HG02973 (cell line): ENCODE measurements around the gene ENAH.
"Not testable (repeated sequence)": the region's sequence is repeated elsewhere in the genome, so short reads cannot be mapped to it uniquely, and the experiment has no call there.

ENCODE experiments used
- ATAC-seq: cut with Tn5 transposase; IDR thresholded peaks from one replicate; pipeline ENCODE4 v1.9.1; 2021; ENCODE audit warnings: moderate library complexity; ENCODE audit not compliant: unreplicated experiment

Gene ENAH

DNA sequence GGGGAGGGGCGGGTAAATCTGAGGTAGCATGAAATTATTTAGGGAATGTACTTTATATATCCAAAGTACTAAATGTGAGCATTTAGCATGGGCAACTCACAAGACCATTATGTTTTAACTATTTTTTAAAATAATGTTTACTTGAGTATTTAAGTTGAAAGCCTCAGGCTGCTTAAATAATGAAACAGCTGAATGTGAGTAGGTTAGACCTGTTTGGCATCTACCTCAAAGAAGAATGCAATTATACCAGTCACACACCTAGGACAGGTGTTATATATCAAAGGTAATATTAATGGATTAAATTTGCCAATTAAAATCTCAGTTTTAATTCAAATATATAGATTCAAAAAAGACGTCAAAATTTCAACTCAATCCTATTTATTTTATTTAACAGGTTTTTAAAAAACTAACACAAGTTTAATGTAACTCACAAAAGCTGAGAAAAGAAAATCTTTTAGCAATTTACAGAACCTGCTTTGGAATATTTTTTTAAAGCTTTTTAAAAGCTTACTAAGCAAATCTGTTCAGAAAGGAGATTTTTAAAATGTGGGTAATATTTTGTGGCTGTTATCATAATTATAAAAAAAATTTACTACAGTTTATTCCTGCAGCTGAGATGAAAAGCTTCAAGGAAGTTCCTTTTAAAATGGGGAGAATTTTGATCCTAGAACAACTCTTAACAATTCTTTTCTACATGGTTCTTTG, 120.5 kb downstream of the ENAH start:
- ATAC-seq: no peak

DNA sequence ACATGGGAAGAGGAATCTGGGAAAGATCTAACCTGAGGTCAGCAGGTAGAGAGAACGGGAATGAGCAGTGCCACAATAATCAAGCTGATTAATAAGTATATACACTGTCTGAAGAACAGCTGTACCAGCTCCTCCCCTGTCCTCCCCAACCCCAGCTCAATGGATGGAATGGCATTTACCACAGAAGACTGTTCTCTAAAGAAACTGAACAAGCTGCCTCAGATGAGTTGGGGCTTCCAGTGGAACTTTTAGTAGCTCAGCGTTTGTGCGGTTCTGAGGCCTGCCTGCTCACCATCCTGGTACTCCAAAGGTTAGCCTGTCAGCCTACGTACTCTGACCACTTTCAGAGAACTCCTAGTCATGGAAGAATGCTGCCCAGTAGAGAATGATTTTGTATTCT, 123.2 kb downstream of the ENAH start:
- no peak for ATAC-seq

DNA sequence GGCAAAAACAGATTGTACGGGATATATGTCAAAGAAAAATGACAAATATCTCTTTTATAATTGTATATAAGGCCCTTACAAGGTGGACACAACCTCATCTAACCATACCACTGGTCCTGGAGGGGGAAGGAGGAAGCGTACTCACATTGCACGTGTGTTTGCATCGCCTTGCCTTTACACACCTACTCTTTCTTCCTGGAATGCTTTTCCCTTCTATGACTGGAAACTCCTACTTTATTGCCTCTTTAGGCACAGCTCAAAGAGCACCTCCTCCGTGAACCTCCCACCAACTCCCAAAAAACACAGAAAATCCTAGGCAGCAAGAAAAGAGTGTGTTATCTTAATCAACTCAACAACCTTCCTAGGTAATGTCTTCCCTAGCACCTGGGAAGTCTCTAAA, 125.3 kb downstream of the ENAH start:
- no peak for ATAC-seq

DNA sequence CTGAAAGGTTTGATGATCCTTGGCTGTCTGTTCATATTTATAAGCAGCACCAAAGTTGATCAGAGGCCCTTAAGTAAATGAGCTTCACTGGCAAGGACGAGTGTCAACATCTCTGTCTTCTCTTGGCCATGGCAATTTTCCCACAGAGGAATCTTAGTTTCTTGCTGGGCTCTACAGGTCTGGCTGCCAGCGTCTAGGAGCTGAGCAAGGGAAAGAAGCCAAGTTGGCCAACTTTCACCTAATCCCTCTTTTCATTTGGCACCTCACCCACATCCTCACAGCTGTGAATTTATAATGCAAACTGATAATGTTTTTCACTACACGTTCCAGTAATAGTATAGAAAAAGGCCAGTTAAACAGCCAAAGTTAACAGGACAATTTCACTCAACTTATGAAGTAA, 126.0 kb downstream of the ENAH start:
- no peak for ATAC-seq

DNA sequence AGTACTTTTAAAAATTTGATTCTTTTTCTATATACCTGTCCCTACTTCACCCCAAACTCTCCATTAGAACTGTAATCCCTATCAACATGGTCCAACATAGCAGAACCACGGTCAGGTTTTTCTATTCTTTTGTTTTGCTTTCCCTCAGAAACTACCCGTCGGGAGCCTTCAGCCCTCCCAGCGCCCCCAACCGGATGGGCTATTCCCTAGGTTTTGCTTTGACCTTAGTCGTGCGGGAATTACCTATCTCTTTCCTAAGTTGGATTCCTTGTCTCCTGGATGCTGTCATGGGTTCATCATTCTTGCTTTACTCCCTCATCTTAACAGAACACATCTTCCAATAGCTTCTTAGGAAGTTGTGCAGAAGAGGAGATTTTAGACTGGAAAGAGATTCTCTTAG, 127.5 kb downstream of the ENAH start:
- no peak for ATAC-seq

DNA sequence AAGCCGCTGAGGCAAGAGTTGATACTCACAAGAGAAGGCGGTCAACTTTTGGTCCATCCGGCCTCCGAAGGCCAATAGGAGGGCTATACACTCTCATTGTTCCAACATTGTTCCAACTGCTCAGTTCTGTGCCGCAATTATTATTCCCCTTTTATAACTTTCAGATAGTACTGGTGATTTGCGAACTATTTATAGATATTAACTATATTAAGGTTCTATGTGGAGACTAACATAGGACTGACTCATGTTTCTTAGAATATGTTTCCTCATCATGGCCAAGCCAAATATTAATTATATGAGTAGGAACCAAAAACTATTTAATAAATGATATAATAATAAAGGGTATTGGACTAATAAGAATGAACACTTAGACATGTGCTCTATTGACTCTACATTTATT, 128.4 kb downstream of the ENAH start:
- ATAC-seq: no peak

DNA sequence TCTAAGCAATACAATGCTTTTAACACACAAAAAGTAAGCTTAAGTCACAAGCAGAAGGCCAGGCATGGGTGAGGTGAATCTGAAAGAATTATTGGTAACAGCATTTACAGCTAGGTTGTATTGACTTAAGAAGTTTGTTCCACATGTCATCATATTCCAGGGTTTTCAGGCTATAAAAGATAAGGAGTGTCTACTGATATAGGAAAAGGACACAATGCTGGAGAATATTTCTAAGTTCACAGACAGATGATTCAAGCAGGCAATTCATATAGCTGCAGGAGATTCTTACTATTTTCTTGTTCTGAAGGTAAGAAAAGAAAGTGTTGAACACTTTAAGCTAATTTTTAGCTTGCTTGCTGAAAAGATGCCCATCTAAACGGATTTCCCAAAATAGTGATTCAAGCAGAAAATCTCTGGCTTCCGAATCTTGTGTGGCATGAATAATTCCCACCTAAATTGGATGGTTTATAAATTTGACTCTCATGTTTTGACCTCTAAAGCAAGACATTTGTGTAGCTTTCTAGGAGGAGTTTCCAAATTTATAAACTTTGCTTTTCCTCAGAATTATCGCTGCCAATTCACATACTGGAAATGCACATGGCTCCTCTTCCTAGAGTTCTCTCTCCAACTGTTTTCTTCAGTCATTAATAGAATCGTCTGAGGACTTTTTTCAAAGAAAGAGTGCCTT, 129.5 kb downstream of the ENAH start:
- ATAC-seq: no peak

DNA sequence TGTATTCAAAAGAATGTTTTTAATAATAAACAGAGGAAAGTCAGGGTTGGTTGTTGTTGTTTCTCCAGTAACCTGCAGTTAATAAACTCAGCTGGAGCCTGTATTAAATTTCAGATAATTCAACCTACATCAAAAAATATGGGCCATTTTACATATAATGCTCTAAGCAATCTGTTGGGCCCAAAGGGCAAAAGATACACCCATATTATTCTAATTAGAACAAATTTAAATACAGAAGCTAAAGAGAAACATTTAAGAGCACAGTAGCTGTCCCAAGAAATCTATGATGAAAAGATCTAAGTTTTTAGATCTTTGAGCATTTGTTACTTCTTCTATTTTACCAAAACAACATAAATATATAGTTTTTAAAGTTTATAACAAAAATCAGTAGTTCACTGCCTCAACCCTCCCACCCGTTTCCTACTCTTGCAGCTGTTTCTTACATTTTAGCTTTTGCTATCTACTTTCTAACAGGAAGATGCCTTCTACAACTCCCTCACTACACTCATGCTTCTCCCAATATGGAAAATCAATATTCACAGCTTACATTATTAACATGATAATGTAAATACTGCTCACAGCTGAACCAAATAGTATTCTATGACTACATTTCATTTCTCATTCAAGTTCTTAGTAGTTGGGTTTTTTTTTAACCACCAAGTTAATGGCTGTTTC, 130.2 kb downstream of the ENAH start:
- no peak for ATAC-seq

DNA sequence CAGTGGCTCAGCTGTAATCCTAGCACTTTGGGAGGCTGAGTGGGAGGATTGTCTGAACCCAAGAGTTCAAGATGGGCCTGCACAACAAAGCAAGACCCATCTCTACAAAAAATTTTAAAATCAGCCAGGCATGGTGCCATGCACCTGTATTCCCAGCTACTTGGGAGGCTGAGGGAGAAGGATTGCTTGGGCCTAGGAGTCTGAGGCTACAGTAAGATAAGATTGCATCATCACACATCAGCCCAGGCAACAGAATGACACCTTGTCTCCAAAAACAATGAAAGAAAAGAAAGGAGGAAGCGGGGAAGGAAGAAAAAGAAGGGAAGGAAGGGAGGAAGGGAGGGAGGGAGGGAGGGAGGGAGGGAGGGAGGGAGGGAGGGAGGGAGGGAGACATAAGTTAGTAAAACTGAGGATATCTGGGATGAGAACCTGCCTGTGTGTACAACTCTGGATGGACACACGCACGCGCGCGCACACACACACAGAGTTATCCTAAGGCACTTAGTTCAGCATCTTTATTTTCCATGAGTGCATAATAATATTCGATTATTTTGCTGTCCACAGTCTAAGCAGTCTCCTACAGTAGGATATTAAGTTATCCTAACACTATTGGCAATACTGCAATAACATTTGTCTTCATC, 132.2 kb downstream of the ENAH start:
- no peak for ATAC-seq

DNA sequence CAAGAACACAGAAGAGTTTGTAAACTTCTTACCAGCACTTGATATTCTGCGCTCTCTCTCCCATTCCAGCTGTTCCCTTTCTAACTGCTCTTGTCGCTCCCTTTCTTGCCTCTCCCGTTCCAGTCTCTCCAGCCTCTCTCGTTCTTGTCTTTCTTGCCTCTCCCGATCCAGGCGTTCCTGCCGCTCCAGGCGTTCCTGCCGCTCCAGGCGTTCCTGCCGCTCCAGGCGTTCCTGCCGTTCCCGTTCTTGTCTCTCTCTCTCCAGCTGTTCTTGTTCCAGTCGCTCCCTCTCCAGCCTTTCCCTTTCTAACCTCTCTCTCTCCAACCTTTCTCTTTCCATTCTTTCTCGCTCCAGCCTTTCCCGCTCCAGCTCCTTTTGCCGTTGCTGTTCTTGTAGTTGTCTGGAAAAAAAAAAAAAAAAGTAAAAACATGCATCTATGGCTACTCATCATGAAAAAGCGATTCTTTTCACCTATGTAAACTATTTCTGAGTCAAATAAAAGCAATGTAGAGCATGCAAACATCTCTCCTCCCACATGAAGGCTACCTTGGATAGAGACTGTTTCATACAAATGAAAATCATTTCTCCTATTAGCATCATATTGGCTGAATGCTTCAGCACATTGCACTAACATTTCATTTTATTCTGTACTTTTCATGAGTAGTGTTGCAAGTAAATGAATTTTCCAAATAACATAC, 133.6 kb downstream of the ENAH start:
- no peak for ATAC-seq

DNA sequence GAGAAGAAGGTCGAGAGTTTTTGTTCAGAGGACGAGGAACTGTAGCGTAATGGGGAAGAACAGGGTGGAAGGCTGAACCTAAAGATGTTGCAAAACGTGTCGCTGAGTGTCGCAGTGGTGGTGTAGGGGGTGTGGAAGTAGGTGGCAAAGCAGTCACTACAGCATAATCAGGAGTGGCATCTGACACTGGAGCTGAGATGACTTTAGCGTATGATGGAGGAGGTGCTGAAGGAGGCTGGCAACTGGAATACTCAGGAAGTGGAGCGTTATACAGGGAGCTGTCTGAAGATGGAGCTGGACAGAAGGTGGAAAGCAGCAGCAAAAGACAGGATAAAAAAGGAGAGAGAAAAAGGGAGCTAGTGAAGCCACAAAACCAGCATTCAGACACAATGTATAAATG, 135.2 kb downstream of the ENAH start:
- ATAC-seq: no peak

DNA sequence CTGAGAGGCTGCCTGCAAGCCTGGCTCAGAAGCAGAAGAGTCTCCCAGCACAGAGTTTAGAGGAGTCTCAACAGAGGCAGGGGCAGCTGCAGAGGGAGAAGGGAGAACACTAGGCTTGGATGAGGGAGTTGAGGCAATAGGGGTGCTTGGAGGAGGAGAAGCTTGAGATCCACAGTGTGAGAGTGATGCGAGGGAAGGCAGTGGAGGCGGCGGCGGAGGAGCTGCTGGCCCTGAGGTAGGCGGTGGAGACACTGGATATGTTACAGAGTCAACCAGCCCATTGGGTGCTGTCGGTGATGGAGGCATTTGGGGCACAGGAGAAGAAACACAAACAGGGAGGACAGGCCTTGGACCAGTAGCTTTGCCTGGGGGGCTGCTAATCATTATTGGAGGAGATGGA, 135.7 kb downstream of the ENAH start:
- no peak for ATAC-seq

DNA sequence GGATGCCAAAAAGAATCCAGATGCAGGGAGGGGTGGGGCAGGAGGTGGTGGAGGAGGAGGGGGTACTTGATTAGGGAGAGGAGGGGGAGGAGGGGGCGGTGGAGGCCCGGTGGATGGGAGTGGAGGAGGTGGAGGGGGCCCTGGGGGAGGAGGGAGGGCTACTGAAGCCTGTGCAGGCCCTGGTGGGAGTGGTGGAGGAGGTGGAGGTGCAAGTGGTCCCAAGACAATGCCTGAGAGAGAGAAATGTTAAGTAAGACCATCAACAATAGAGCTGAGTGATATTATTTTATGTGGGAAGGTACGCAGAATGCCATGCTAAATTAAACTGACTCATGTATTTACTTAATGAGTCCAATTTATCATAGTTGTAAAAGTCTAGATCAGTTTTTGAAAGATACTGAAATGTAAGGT, 138.2 kb downstream of the ENAH start:
- no peak for ATAC-seq

DNA sequence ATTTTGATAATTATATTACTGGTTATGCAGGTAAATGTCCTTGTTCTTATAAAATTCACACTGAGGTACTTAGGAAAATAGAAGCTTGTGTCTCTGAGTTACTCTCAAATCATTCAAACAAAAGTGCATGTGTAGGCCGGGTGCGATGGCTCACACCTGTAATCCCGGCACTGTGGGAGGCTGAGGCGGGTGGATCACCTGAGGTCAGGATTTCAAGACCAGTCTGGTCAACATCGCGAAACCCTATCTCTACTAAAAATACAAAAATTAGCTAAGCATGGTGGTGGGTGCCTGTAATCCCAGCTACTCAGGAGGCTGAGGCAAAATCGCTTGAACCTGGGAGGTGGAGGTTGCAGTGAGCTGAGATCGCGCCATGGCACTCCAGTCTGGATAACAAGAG, 139.3 kb downstream of the ENAH start:
- ATAC-seq: not testable (repeated sequence)

DNA sequence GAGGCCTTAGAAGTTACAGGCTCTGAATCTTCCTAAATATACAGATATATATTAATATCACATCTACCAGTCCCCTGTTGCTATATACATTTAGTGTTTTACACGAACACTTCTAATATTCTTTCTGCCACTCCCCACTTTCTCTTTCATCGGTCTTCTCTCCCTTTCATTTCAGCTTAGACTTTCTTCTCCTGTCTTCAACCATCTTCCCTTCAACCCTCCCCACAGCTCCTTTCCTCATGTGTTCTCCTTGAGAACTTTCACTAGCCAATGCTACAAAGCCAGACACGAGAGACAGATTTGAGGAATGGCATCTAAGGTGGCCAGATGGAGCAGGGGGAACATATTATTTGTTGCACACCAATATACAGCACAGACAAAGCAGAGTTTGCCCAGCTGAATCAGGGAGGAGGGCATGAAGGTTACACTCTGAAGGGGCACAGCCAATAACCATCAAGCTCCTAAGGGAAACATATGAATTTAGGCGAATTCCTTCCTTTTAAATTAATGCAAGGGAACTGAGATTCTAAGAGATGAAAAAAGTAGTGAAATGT, 141.0 kb downstream of the ENAH start:
- ATAC-seq: no peak

DNA sequence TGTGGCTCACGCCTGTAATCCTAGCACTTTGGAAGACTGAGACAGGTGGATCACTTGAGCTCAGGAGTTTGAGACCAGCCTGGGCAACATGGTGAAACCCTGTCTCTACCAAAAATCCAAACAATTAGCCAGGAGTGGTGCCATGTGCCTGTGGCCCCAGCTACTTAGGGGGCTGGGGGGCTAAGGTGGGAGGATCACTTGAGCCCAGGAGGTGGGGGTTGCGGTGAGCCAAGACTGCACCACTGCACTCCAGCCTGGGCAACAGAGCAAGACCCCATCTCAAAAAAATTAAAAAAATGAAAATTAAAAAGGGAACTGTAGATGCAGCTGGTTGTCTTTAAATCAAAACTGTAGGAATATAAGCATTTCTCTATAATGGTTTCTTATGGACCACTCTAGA, 142.2 kb downstream of the ENAH start:
- not testable (repeated sequence) for ATAC-seq

DNA sequence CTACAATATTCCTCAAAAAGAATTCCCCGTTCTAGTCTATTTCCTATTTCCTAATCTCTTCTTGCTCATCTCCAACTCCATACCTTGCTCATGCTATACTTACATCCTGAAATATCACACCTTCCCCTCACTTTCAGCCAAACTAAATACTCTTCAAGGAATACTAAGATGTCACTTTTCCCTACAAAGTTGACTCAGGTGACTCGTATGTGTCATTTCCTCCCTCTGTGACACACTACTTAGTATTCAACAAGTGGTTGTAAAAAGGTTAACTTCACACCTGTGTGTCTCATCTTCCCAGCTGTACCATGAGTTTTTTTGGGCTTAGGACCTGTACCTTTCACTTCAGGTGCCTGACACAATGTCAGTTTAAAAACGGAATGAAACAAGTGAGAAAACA, 143.2 kb downstream of the ENAH start:
- no peak for ATAC-seq

DNA sequence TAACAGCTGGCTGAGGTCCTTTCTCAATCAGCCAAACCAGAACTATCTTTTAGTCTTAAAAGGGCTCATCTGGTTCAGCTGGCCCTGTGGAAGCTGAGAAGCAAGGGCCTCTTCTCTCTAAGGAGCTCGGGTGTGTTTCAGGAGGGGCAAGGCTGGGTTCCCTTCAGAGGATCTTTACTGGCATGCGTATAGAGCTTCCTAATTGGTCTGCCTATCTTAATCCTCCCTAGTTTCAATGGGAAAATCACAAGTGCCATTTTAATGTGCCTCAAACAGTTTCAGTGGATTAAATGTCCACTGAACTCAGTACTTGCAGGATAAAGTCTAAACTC, 143.6 kb downstream of the ENAH start:
- ATAC-seq: no peak

DNA sequence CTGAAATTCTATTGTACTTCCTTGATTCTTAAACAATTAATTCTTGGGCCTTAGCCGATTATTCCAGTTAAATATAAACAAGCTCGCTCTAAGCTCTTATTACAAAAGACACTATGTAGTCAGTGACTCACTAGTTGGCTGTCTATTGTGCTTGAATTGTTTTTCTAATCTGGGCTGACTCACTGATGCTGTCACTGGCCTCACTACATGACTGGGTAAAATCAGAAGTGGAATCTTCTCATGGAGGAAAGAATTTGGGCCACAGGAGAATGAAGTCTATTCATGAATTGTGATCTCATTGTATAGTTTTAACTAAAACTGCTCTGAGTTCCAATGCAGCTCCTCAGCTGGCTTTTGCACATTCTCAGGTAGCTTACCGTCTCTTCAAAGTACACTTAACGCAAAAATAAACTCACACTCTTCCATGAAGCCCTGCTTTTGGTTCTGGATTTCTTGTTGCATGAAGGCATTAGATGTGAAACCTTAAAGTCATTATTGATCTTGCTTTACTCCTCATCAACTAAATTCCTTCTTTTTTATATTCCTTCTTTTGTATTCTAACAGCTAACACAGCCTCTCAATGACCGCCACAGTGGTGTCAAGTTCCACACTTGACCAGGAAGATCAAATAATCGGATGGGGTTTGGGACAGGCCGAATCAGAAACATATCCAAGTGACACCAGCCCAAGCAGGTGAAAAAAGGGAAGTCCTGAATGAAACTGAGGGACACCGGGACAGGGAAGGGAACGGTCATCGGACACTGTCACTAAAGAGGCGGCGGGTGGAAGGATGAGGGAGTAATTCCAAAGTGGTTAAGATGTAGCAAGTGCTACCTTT, 144.2 kb downstream of the ENAH start:
- ATAC-seq: no peak

DNA sequence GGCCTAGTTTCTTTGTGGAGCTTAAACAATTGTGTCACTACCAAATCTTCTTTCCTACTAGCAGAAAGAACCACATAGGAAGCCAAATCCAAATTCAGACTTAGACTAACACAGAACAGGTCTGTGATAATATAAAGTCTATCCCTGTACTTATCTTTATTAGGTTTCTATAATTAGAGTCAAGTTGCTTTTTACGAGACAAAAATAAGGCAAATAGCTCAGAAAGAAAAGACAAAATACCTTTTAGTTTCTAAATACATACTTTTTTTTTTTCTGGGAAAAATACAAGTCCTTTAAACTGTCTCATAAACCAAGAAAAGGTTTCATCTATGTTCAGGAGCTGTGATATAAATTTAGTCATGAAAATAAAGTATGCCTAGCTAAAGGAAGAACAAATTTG, 146.2 kb downstream of the ENAH start:
- no peak for ATAC-seq
